ENCODE measurements around the gene PHOSPHO1.
"Not testable (repeated sequence)": the region's sequence is repeated elsewhere in the genome, so short reads cannot be mapped to it uniquely, and the experiment has no call there.

PHOSPHO1 gene

DNA sequence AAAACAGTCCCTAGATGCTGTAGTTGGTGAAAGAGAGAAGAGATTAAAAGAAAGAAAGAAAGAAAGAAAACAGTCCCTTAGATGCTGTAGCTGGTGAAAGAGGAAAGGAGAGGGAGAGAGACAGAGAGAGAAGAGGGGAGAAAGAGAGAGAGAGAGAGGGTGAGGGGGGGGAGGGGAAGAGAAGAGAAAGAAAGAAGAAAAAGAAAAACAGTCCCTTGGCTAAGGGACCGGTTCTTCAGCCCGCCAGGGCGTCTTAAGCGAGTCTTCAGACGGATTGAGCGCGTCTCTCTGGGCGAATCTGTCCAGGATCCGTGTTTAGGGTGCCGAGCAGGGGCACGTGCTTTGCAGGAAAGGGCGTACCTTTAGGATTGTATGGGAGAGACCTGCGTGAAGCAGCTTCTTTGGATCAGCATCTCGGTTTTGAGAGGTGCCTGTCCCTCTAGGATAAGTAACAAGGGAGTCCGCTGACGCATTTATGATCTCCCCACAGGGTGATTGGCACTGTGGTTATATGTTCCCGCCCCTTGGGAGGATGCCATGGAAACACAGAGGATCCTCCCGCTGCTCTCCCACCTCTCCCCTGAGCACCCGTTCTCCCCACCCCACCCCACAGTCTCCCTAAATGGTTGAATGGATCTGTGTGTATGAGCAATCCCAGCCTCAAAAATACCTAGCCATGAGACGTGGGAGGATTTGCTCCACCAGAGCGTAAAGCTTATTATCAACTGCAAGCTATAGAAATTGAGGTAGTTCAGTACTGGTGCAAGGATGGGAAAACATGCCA lies 36.9 kb downstream of the PHOSPHO1 start:
- DNase-seq (ENCODE audit: low read depth, low spot score) = no peak

DNA sequence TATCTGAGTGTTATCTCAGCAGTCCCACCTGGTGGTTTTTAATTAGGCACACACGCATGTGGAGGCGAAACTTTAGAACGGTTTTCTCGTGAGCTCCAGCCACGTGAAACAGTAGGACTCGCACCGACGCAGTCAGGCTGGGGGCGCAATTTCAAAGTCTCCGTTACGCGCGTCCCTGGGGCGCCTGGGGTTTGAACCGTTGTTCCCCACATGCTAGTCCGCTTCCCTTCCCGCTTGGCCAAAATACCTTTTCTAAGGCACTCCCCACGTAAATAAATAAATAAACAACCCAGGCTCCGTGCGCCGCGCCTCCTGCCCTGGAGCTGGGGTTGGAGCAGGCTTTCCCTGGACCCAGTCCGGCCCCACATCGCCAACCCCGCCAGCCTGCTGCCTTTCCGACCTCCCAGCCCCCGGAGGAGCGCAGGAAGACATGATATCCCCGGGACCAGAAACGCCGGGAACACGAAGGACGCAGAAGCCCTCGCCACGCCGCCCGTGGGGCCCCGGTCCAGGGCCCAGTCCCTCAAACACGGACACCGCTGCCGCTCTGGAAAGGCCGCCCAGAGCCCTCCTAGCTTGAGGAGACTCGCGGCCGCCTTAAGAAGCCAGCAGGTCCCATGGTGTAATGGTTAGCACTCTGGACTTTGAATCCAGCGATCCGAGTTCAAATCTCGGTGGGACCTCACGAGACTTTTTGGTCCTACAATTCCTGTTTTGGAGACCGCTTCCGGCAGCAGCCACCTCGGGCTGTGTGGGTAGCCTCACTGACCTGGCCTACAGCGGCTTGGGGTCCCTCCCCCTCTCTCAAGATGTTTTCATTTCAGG lies 38.5 kb downstream of the PHOSPHO1 start:
- peak; percentile 84 for DNase-seq (ENCODE audit: low read depth, low spot score)

DNA sequence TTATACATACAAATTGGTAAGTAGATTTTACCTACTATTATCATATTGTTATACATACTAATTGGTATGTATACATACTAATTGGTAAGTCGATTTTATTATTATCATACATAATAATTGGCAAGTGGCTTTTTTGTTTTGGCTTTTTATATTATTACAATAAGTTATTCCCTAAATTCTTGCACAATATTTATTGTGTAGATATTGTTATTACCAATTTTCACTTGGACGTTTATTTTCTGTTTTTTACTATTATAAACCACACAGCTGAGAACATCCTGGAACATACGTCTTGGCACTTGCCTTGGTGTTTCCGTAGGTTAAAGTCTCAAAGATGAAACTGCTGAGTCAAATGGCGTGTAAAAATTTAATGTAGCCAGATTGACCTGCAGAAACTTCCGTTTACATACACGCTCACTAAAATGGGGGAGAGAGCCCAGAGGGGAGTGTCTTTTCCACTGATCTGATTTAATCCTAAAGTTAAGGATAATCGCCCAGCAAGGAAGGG lies 39.1 kb downstream of the PHOSPHO1 start:
- DNase-seq (ENCODE audit: low read depth, low spot score) = no peak

DNA sequence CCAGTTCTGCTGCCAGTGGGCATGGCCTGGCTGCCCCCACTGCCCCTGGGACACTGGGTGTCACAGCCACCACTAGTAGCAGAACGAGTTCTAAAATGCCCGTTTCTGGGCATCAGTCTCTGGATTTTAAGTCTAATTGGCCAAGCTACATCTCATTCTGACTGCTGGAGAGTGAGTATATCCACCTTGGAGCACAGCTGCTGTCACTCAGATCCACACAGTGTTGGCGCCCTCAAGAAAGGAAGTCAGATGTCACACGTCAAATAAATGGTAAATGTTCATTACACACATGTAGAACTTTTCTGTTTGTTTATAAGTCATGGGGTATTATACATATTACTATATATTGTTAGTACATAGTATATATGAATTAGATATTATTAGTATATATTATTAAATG lies 39.7 kb downstream of the PHOSPHO1 start:
- DNase-seq (ENCODE audit: low read depth, low spot score) = no peak

DNA sequence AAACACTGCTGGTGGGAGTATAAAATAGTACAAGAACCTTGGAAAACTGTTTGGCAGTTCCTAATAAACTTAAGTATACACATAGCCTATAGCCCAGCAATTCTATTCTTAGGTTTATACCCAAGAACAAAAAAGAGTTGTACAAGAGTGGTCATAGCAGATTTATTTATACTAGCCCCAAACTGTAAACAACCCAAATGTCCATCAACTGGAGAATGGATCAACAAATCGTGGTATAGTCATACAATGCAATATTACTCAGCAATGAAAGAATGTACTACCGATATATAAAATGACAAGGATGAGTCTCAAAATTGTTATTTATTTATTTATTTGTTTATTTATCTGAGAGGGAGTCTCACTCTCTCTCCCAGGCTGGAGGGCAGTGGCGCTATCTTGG lies 43.3 kb downstream of the PHOSPHO1 start:
- DNase-seq (ENCODE audit: low read depth, low spot score) = no peak

DNA sequence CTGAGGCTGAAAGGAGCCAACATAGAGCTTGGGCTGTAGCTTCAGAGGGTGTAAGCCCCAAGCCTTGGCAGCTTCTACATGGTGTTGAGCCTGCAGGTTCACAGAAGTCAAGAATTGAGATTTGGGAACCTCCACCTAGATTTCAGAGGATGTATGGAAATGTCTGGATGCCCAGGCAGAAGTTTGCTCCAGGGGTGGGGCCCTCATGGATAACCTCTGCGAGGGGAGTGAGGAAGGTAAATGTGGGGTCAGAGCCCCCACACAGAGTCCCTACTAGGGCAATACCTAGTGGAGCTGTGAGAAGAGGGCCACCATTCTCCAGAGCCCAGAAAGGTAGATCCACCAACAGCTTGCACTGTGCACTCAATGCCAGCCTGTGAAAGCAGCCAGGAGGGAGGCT lies 45.2 kb downstream of the PHOSPHO1 start:
- DNase-seq (ENCODE audit: low read depth, low spot score) = not testable (repeated sequence)

DNA sequence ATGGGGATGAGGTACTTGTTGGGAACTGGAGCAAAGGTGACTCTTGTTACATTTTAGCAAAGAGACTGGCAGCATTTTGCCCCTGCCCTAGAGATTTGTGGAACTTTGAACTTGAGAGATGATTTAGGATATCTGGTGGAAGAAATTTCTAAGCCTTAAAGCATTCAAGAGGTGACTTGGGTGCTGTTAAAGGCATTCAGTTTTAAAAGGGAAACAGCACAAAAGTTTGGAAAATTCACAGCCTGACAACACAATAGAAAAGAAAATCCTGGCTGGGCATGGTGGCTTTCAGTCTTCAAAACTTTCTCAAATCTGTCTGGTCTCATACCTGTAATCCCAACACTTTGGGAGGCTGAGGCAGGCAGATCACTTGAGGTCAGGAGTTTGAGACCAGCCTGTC lies 46.1 kb downstream of the PHOSPHO1 start:
- not testable (repeated sequence) for DNase-seq (ENCODE audit: low read depth, low spot score)

DNA sequence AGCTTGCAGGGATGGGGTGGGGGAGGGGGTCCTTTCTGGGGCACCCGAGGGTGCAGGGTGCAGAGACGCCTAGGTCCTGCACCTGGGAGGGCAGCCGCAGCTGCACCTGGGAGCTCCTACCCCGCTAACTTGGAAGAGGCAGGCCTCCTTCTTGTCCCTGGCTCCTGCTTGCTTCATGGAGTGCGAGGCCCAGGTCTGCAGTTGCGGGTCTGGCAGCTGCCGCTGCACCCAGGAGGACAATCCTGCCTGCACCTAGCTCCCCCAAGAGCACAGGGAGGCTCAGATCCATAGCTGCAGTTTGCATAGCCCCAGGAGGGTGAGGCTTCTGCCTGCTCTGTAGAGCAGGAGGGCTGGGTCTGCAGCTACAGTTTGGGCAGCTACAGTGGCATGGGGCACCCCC lies 46.8 kb downstream of the PHOSPHO1 start:
- no peak for DNase-seq (ENCODE audit: low read depth, low spot score)

DNA sequence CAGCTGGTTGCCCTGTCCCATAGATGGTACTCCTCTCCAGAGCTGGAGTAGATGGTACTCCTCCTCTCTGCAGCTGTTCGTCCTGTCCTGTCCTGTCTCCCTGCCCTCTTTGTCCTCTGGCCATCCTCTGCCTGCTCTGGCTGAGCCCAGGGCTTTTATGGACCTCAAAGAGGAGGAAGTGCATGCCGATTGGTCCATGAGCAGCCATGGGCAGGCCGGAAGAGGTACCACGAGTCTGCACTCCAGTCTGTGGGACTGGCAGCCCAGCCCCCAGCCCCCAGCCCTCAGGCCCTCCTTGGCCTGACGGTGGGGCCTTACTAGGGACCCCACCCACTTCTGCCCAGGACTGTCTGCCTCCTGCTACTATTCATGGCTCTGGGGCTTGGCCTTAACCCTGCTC lies 47.2 kb downstream of the PHOSPHO1 start:
- DNase-seq (ENCODE audit: low read depth, low spot score) = no peak

DNA sequence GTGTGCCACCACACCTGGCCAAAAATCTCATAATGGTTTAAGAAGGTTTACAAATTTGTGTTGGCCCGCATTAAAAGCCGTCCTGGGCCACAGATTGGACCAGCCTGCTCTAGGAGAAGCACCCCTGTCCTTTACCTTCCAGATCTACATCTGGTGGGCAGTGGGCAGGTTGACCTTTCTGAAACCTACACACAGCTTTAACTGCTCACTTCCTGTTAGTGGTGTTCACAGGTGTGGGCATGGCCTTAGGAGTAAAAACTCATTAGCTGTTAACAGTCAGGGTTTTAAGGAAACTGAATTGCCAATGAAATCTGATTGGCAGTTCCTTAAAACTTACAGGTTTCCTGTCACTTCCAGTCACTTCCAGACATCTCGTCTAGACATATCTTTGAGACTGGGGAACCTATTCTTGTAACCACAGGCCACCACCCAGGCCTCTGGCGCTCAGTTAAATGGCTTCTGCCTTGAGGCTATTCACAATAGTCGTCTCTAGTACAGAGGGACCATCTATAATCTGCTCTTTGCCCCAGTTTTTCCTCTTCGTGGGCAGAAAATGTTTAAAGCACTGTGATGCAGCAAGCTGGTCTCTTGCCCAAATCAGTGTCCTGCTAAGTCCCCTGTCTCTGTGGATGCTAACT lies 49.5 kb downstream of the PHOSPHO1 start:
- DNase-seq (ENCODE audit: low read depth, low spot score) = no peak

DNA sequence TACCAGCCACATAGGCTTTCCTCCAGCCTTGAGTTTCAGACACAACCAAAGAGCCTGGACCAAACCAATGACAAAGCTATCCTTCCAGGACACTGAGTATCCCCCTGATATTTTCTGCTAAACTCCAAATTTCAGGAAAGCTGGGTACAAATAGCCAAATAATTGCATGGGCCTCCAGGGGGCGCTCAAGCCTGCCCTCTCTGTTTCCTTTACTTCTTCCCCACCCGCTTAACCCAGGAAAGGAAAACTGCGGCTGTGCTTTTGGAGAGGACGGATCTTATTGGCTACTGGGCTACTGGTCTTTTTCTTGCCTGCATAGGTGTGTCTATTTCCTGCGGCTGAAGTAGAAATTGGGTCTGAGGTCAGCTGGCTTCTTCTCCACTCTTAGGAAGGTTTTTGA lies 50.3 kb downstream of the PHOSPHO1 start:
- DNase-seq (ENCODE audit: low read depth, low spot score) = peak; percentile 41

DNA sequence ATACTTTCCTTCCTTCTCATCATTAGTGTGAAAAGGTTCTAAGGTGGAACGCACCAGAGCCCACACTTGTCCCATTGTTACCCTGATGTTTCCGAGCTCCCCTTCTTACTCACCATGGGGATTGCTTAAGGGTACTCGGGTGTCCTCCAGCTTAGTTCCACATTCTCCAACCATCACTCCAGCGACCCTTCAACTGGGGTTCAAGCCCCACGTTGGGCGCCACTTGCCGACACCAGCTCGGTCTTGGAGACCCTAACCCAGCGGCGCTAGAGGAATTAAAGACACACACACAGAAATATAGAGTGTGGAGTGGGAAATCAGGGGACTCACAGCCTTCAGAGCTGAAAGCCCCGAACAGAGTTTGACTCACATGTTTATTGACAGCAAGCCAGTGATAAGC lies 54.6 kb downstream of the PHOSPHO1 start:
- DNase-seq (ENCODE audit: low read depth, low spot score) = not testable (repeated sequence)
